MM.1S (cell line): Measurements from ENCODE around the gene SPRED2.

Experiments used
- DNase-seq: peaks from one replicate; pipeline ENCODE4 v3.0.0-alpha.2; 2015
- H2AFZ ChIP-seq: fragments of 300-600 bp; sonication (generic); 2 replicates; pipeline ENCODE4 v1.6.0; 2016; ENCODE audit warnings: antibody characterized with exemption, low read length
- H3F3A ChIP-seq: fragments of 300-600 bp; sonication (generic); 2 replicates; pipeline ENCODE4 v1.6.1; 2016; ENCODE audit warnings: mild to moderate bottlenecking, antibody characterized with exemption, low read length, moderate library complexity, mixed read lengths; ENCODE audit not compliant: insufficient read depth
- H3K27ac ChIP-seq: fragments of 300-600 bp; sonication (generic); 2 replicates; pipeline ENCODE4 v1.5.1; 2016; ENCODE audit warnings: mild to moderate bottlenecking, low read length
- H3K27me3 ChIP-seq: fragments of 300-600 bp; sonication (generic); replicated peaks from 2 replicates; pipeline ENCODE4 v1.6.0; 2016; ENCODE audit warnings: low read length; ENCODE audit not compliant: insufficient read depth
- H3K36me3 ChIP-seq: fragments of 300-600 bp; sonication (generic); replicated peaks from 2 replicates; pipeline ENCODE4 v1.6.1; 2016; ENCODE audit warnings: mild to moderate bottlenecking, low read length, mixed read lengths; ENCODE audit not compliant: insufficient read depth
- H3K4me1 ChIP-seq: fragments of 300-600 bp; sonication (generic); 2 replicates; pipeline ENCODE4 v1.6.1; 2016; ENCODE audit warnings: low read length, mixed read lengths
- H3K4me2 ChIP-seq: fragments of 300-600 bp; sonication (generic); 2 replicates; pipeline ENCODE4 v1.6.0; 2016; ENCODE audit warnings: low read depth, low read length
- H3K4me3 ChIP-seq: fragments of 300-600 bp; sonication (generic); 2 replicates; pipeline ENCODE4 v1.5.1; 2016; ENCODE audit warnings: low read length, mixed read lengths
- H3K79me2 ChIP-seq: fragments of 300-600 bp; sonication (generic); 2 replicates; pipeline ENCODE4 v1.6.1; 2016; ENCODE audit warnings: mixed run types, low read length, mixed read lengths
- H3K9ac ChIP-seq: fragments of 300-600 bp; sonication (generic); 2 replicates; pipeline ENCODE4 v1.6.1; 2016; ENCODE audit warnings: low read length, mixed read lengths
- H3K9me2 ChIP-seq: fragments of 300-600 bp; sonication (generic); replicated peaks from 2 replicates; pipeline ENCODE4 v1.6.1; 2016; ENCODE audit warnings: mild to moderate bottlenecking, low read length, mixed read lengths; ENCODE audit not compliant: insufficient read depth
- H3K9me3 ChIP-seq: fragments of 300-600 bp; sonication (generic); replicated peaks from 2 replicates; pipeline ENCODE4 v1.6.1; 2016; ENCODE audit warnings: mild to moderate bottlenecking, low read length, mixed read lengths; ENCODE audit not compliant: insufficient read depth
- H4K20me1 ChIP-seq: fragments of 300-600 bp; sonication (generic); 2 replicates; pipeline ENCODE4 v1.6.1; 2016; ENCODE audit warnings: mild to moderate bottlenecking, low read length, moderate library complexity, mixed read lengths; ENCODE audit not compliant: insufficient read depth
- CTCF ChIP-seq: fragments of 300-600 bp; sonication (generic); IDR thresholded peaks from 2 replicates; pipeline ENCODE4 v1.5.1; 2016; ENCODE audit warnings: antibody characterized with exemption, low read length, mixed read lengths
- EZH2 ChIP-seq: fragments of 300-600 bp; sonication (generic); optimal IDR thresholded peaks from 2 replicates; pipeline ENCODE3; 2017; ENCODE audit warnings: low read depth, mild to moderate bottlenecking, antibody characterized with exemption, low read length, mixed read lengths
- EZH2phosphoT487 ChIP-seq: fragments of 300-600 bp; sonication (generic); IDR thresholded peaks from 2 replicates; pipeline ENCODE4 v1.6.1; 2018; ENCODE audit warnings: antibody characterized with exemption, low read length

Gene SPRED2

GRCh38 chr2:65313954-65314256 is 118.5 kb downstream of the SPRED2 start:
- no peak for DNase-seq
- Histone ChIP-seq H3F3A (no peaks in the 10 kb centered on the region), H3K4me2 (no peak overlapping the region), H3K79me2 (no peaks in the 10 kb centered on the region), H2AFZ (no peak overlapping the region), H3K9ac (no peak overlapping the region), H3K9me3 (no peaks in the 10 kb centered on the region), H4K20me1 (no peaks in the 10 kb centered on the region), H3K4me1 (no peaks in the 10 kb centered on the region), H3K4me3 (no peak overlapping the region), H3K9me2 (no peaks in the 10 kb centered on the region), H3K27ac (no peak overlapping the region), H3K27me3 (no peaks in the 10 kb centered on the region), H3K36me3 (no peaks in the 10 kb centered on the region)
- no peak for TF ChIP-seq EZH2
- no peak for TF ChIP-seq CTCF
- no peak for TF ChIP-seq EZH2phosphoT487

DNA sequence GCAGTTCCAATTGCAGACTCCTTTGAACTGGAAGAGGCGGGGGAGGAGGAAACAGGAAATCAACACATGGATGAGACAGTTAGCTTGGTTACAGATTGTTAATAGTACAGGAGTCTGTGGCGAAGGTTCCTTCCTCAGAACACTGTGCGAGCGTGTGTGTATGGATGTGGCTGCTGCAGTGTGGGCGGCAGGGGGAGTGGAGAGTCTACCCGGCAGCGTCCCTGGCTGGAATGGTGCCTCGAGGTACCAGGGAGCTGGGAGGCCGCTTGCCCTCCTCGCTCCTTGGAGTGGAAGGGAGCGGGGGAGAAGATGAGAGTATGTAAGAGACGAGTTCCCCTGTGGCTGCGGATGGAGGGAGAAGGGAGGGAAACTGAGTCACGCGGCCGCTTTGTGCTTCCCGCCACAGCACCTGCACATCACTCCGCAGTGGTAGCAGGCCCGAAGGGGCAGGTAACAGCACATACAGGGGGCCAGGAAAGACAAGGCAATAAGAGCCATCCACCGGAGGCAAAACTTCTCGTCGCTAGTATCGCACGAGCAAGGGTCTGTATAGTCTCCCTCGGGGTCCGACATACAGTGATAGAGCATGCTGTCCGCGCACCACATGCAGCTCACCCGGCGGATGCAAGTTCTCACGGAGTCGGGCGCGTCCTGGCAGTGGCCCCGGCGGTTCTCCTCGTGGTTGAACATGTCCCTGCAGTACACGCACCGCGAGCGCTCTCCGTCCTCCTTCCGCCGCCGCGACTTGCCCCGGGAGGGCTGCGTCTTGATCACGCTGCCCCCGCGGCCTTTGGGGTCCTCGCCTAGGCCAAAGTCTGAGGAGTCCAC is 119.1 kb downstream of the SPRED2 start:
- H3K27ac ChIP-seq = no peak overlapping the region
- no peak for DNase-seq
- H4K20me1 ChIP-seq = no peaks in the 10 kb centered on the region
- no peak for TF ChIP-seq CTCF
- no peak for TF ChIP-seq EZH2
- no peak for TF ChIP-seq EZH2phosphoT487
- H3K27me3 ChIP-seq = no peaks in the 10 kb centered on the region
- no peaks in the 10 kb centered on the region for H3F3A ChIP-seq
- H3K9me2 ChIP-seq = no peaks in the 10 kb centered on the region
- no peak overlapping the region for H3K9ac ChIP-seq
- H3K4me1 ChIP-seq = no peaks in the 10 kb centered on the region
- no peaks in the 10 kb centered on the region for H3K79me2 ChIP-seq
- no peaks in the 10 kb centered on the region for H3K36me3 ChIP-seq
- no peak overlapping the region for H3K4me3 ChIP-seq
- H3K4me2 ChIP-seq = no peak overlapping the region
- H3K9me3 ChIP-seq = no peaks in the 10 kb centered on the region
- H2AFZ ChIP-seq = no peak overlapping the region

DNA sequence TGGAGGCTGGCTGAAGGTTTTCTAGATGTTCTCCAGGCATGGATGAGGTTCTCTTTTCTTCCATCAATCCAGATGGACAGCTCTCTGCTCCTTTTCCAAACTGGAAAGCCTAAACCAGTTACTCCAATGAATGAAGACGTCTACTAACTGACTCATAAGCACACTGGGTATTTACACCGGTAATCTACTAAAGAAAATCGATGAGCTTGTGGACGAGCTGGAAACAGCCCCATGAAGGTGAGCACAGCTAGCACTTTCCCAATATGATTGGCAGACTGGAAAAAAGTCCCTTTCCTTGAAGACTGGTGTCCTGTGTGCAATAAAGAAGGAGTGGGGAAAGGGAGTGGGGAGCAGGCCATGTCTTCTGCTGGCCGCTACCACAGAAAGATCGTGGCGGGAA is 120.8 kb downstream of the SPRED2 start:
- Histone ChIP-seq H4K20me1 (no peaks in the 10 kb centered on the region), H3K27ac (no peak overlapping the region), H3K9me2 (no peaks in the 10 kb centered on the region), H3K9ac (no peak overlapping the region), H3K27me3 (no peaks in the 10 kb centered on the region), H2AFZ (no peak overlapping the region), H3K4me2 (no peak overlapping the region), H3K79me2 (no peaks in the 10 kb centered on the region), H3K4me1 (no peaks in the 10 kb centered on the region), H3K4me3 (no peak overlapping the region), H3K9me3 (no peaks in the 10 kb centered on the region), H3K36me3 (no peaks in the 10 kb centered on the region), H3F3A (no peaks in the 10 kb centered on the region)
- DNase-seq = no peak
- TF ChIP-seq EZH2phosphoT487 (no peak), CTCF (no peak), EZH2 (no peak)
